ENCODE results near the gene OR5AC2. TPM values are rescaled to one million over a fixed set of nuclear protein-coding genes. Genes with fewer than 3 reads are reported as not detected.

OR5AC2 gene
- total RNA-seq, 2 donors from 2014 or later, result not detected

DNA sequence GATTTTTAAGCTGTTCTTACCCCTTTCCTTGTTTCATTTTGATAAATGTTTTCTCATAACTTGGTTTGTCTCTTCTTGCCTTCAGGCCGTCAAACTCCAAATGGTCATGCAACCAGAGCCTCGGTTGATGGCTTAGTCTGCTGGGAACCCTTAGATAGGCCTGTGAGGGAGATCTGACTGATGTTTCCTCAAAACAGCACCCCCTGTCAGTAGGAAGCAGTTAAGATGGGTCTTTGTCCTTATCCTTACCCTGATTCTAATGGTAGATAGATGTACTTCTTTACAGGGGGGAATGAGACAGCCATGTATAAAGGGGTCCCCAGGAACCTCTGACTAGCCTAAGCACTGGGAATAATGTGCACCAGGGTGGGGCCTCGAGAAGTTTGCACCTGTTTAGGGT is 27.3 kb downstream of the OR5AC2 start:
- H3K4me1 ChIP-seq (ENCODE audit: control insufficient read depth, insufficient read depth, low read length), result no peaks in the 10 kb centered on the region
- H3K9ac ChIP-seq (ENCODE audit: extremely low read depth, low read length, poor library complexity, severe bottlenecking), result no peak overlapping the region
- H3K4me3 ChIP-seq (ENCODE audit: low read length), result no peak overlapping the region
- H3K4me3 Mint-ChIP-seq, result no peak overlapping the region
- TF ChIP-seq CTCF (conservative IDR thresholded peaks at IDR 0.05), result peak; percentile 51
- H3K27ac ChIP-seq (ENCODE audit: low read depth, low read length), result no peak overlapping the region
- peaks cover 15% of the 10 kb centered on the region for H3K9me3 Mint-ChIP-seq
- H3K9me3 ChIP-seq (ENCODE audit: control insufficient read depth, low read length), result peaks cover 9% of the 10 kb centered on the region
- 89% methylated on average over 1 to 3 of the region's 3 CpGs for WGBS, 2 experiments (ENCODE audit: insufficient coverage in 1 of 2, insufficient read length in 1 of 2)
- no peaks in the 10 kb centered on the region for H3K4me1 Mint-ChIP-seq
- H3K27me3 ChIP-seq (ENCODE audit: control insufficient read depth, insufficient read depth, low read length, poor library complexity, severe bottlenecking), result no peaks in the 10 kb centered on the region
- H3K36me3 Mint-ChIP-seq (ENCODE audit: low read depth), result no peaks in the 10 kb centered on the region
- no peak overlapping the region for H3K27ac Mint-ChIP-seq
- DNase-seq, result no peak
- H3K27me3 Mint-ChIP-seq (ENCODE audit: insufficient read depth), result no peaks in the 10 kb centered on the region
- H3K36me3 ChIP-seq (ENCODE audit: control insufficient read depth, insufficient read depth, low read length), result no peaks in the 10 kb centered on the region

DNA sequence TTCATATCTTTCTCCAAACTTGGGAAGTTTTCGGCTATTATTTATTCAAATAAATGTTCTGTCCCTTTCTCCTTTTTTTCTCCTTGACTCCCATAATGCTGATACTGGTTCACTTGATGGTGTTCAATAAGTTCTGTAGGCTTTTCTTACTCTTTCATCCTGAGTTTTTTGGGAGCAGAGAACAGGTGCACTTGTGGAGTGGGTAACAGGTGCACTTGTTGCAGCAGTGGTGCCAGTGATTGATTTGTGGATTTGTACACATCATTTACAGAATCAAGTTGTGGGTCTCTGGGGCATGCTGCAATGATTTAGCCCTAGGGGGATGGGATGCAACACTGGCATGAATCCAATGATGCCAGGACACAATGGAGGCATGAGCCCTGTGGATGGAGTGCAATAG is 28.7 kb downstream of the OR5AC2 start:
- Mint-ChIP-seq H3K27me3 (ENCODE audit: insufficient read depth) (no peaks in the 10 kb centered on the region), H3K36me3 (ENCODE audit: low read depth) (no peaks in the 10 kb centered on the region), H3K4me3 (no peak overlapping the region), H3K27ac (no peak overlapping the region), H3K4me1 (no peaks in the 10 kb centered on the region), H3K9me3 (peaks cover 8% of the 10 kb centered on the region)
- DNase-seq, result no peak
- WGBS, 2 experiments (ENCODE audit: insufficient coverage in 1 of 2, insufficient read length in 1 of 2), result 100% methylated on average over 1 of the region's 1 CpG; no CpG with 5 or more reads in 1 of the 2 experiments
- Histone ChIP-seq H3K36me3 (ENCODE audit: control insufficient read depth, insufficient read depth, low read length) (no peaks in the 10 kb centered on the region), H3K9me3 (ENCODE audit: control insufficient read depth, low read length) (peaks cover 9% of the 10 kb centered on the region), H3K4me1 (ENCODE audit: control insufficient read depth, insufficient read depth, low read length) (no peaks in the 10 kb centered on the region), H3K9ac (ENCODE audit: extremely low read depth, low read length, poor library complexity, severe bottlenecking) (no peak overlapping the region), H3K4me3 (ENCODE audit: low read length) (no peak overlapping the region), H3K27me3 (ENCODE audit: control insufficient read depth, insufficient read depth, low read length, poor library complexity, severe bottlenecking) (no peaks in the 10 kb centered on the region), H3K27ac (ENCODE audit: low read depth, low read length) (no peak overlapping the region)
- no peak for TF ChIP-seq CTCF (conservative IDR thresholded peaks at IDR 0.05)

GRCh38 chr3:98130421-98130820 is 43.4 kb downstream of the OR5AC2 start, which contains the start of gene OR5H1:
Gene OR5H1 (plus strand): TSS chr3:98130721. CDS start chr3:98132698, 1,977 bp downstream.
- Mint-ChIP-seq H3K9me3 (no peaks in the 10 kb centered on the region), H3K4me3 (no peak within 1 kb of the TSS), H3K27ac (no peak within 1 kb of the TSS), H3K27me3 (ENCODE audit: insufficient read depth) (no peaks in the 10 kb centered on the region), H3K4me1 (no peaks in the 10 kb centered on the region), H3K36me3 (ENCODE audit: low read depth) (no peaks in the 10 kb centered on the region)
- Histone ChIP-seq H3K27ac (ENCODE audit: low read depth, low read length) (no peak within 1 kb of the TSS), H3K9ac (ENCODE audit: extremely low read depth, low read length, poor library complexity, severe bottlenecking) (no peak within 1 kb of the TSS), H3K9me3 (ENCODE audit: control insufficient read depth, low read length) (no peaks in the 10 kb centered on the region), H3K4me1 (ENCODE audit: control insufficient read depth, insufficient read depth, low read length) (no peaks in the 10 kb centered on the region), H3K4me3 (ENCODE audit: low read length) (no peak within 1 kb of the TSS), H3K36me3 (ENCODE audit: control insufficient read depth, insufficient read depth, low read length) (no peaks in the 10 kb centered on the region), H3K27me3 (ENCODE audit: control insufficient read depth, insufficient read depth, low read length, poor library complexity, severe bottlenecking) (no peaks in the 10 kb centered on the region)
- WGBS, 2 experiments (ENCODE audit: insufficient coverage in 1 of 2, insufficient read length in 1 of 2), result no CpG with 5 or more reads among the region's 1 CpG
- TF ChIP-seq CTCF (conservative IDR thresholded peaks at IDR 0.05), result no peak
- no peak for DNase-seq

Data from endodermal cell (in vitro differentiated cells).